ENCODE results near the gene HOMER3.
"Not testable (repeated sequence)": the region's sequence is repeated elsewhere in the genome, so short reads cannot be mapped to it uniquely, and the experiment has no call there.

The HOMER3 gene

GRCh38 chr19:18967358-18968146 is 26.5 kb upstream of the HOMER3 start:
- H3K9me3 Mint-ChIP-seq: no peaks in the 10 kb centered on the region
- H3K27ac Mint-ChIP-seq: no peak overlapping the region
- no peak overlapping the region for H3K4me3 Mint-ChIP-seq

GRCh38 chr19:18966307-18966706 is 25.3 kb upstream of the HOMER3 start:
- no peak overlapping the region for H3K4me3 Mint-ChIP-seq
- peaks cover 12% of the 10 kb centered on the region for H3K27me3 Mint-ChIP-seq (ENCODE audit: low read depth)
- no peak overlapping the region for H3K27ac Mint-ChIP-seq
- H3K4me1 Mint-ChIP-seq (ENCODE audit: low read depth): peaks cover 7% of the 10 kb centered on the region
- H3K9me3 Mint-ChIP-seq: no peaks in the 10 kb centered on the region
- no peaks in the 10 kb centered on the region for H3K36me3 Mint-ChIP-seq (ENCODE audit: low read depth)

More at GRCh38 chr19:18967358-18968146, 26.5 kb upstream of the HOMER3 start:
- H3K4me1 Mint-ChIP-seq (ENCODE audit: low read depth): no peaks in the 10 kb centered on the region
- H3K36me3 Mint-ChIP-seq (ENCODE audit: low read depth): no peaks in the 10 kb centered on the region
- no peaks in the 10 kb centered on the region for H3K27me3 Mint-ChIP-seq (ENCODE audit: low read depth)

- Mint-ChIP-seq H3K4me3 (no peak overlapping the region), H3K27me3 (ENCODE audit: low read depth) (peaks cover 14% of the 10 kb centered on the region), H3K4me1 (ENCODE audit: low read depth) (peaks cover 7% of the 10 kb centered on the region), H3K36me3 (ENCODE audit: low read depth) (no peaks in the 10 kb centered on the region), H3K9me3 (no peaks in the 10 kb centered on the region), H3K27ac (no peak overlapping the region)
Observed at GRCh38 chr19:18964121-18964520, 23.1 kb upstream of the HOMER3 start.

GRCh38 chr19:18961767-18962620 is 21.0 kb upstream of the HOMER3 start:
- Mint-ChIP-seq H3K27me3 (ENCODE audit: low read depth) (peaks cover 14% of the 10 kb centered on the region), H3K36me3 (ENCODE audit: low read depth) (no peaks in the 10 kb centered on the region), H3K4me3 (no peak overlapping the region), H3K4me1 (ENCODE audit: low read depth) (peaks cover 7% of the 10 kb centered on the region), H3K9me3 (no peaks in the 10 kb centered on the region), H3K27ac (no peak overlapping the region)

GRCh38 chr19:18960370-18960769 is 19.4 kb upstream of the HOMER3 start:
- no peaks in the 10 kb centered on the region for H3K9me3 Mint-ChIP-seq
- H3K4me3 Mint-ChIP-seq: no peak overlapping the region
- no peaks in the 10 kb centered on the region for H3K36me3 Mint-ChIP-seq (ENCODE audit: low read depth)
- H3K27ac Mint-ChIP-seq: no peak overlapping the region
- peaks cover 14% of the 10 kb centered on the region for H3K27me3 Mint-ChIP-seq (ENCODE audit: low read depth)
- peaks cover 7% of the 10 kb centered on the region for H3K4me1 Mint-ChIP-seq (ENCODE audit: low read depth)

GRCh38 chr19:18955042-18955441 is 14.0 kb upstream of the HOMER3 start:
- H3K27me3 Mint-ChIP-seq (ENCODE audit: low read depth): no peaks in the 10 kb centered on the region
- no peak overlapping the region for H3K27ac Mint-ChIP-seq

GRCh38 chr19:18954094-18954493 is 13.1 kb upstream of the HOMER3 start:
- Mint-ChIP-seq H3K4me1 (ENCODE audit: low read depth) (no peaks in the 10 kb centered on the region), H3K27ac (no peak overlapping the region), H3K9me3 (peaks cover 4% of the 10 kb centered on the region), H3K27me3 (ENCODE audit: low read depth) (no peaks in the 10 kb centered on the region), H3K4me3 (no peak overlapping the region), H3K36me3 (ENCODE audit: low read depth) (no peaks in the 10 kb centered on the region)

More at GRCh38 chr19:18955042-18955441, 14.0 kb upstream of the HOMER3 start:
- Mint-ChIP-seq H3K4me3 (no peak overlapping the region), H3K9me3 (peaks cover 4% of the 10 kb centered on the region), H3K4me1 (ENCODE audit: low read depth) (no peaks in the 10 kb centered on the region), H3K36me3 (ENCODE audit: low read depth) (no peaks in the 10 kb centered on the region)

GRCh38 chr19:18952364-18953003 is 11.5 kb upstream of the HOMER3 start:
- H3K27ac Mint-ChIP-seq; H3K27me3 Mint-ChIP-seq (ENCODE audit: low read depth); H3K9me3 Mint-ChIP-seq; H3K4me3 Mint-ChIP-seq; H3K4me1 Mint-ChIP-seq (ENCODE audit: low read depth); H3K36me3 Mint-ChIP-seq (ENCODE audit: low read depth): not testable (repeated sequence)

- H3K4me3 Mint-ChIP-seq: no peak overlapping the region
- no peaks in the 10 kb centered on the region for H3K4me1 Mint-ChIP-seq (ENCODE audit: low read depth)
- no peak overlapping the region for H3K27ac Mint-ChIP-seq
- H3K36me3 Mint-ChIP-seq (ENCODE audit: low read depth): no peaks in the 10 kb centered on the region
- H3K9me3 Mint-ChIP-seq: peaks cover 4% of the 10 kb centered on the region
- H3K27me3 Mint-ChIP-seq (ENCODE audit: low read depth): no peaks in the 10 kb centered on the region
Observed at GRCh38 chr19:18951721-18952281, 10.8 kb upstream of the HOMER3 start.

- Mint-ChIP-seq H3K4me1 (ENCODE audit: low read depth) (no peaks in the 10 kb centered on the region), H3K27ac (no peak overlapping the region), H3K9me3 (peaks cover 1% of the 10 kb centered on the region), H3K27me3 (ENCODE audit: low read depth) (peaks cover 3% of the 10 kb centered on the region), H3K36me3 (ENCODE audit: low read depth) (no peaks in the 10 kb centered on the region), H3K4me3 (no peak overlapping the region)
Observed at GRCh38 chr19:18949858-18950257, 8.8 kb upstream of the HOMER3 start.

GRCh38 chr19:18948976-18949356 is 7.9 kb upstream of the HOMER3 start:
- Mint-ChIP-seq H3K9me3 (no peaks in the 10 kb centered on the region), H3K27ac (no peak overlapping the region), H3K4me3 (no peak overlapping the region), H3K4me1 (ENCODE audit: low read depth) (no peaks in the 10 kb centered on the region), H3K36me3 (ENCODE audit: low read depth) (no peaks in the 10 kb centered on the region), H3K27me3 (ENCODE audit: low read depth) (peaks cover 3% of the 10 kb centered on the region)

- no peak overlapping the region for H3K27ac Mint-ChIP-seq
- H3K4me3 Mint-ChIP-seq: no peak overlapping the region
Observed at GRCh38 chr19:18948075-18948975, 7.3 kb upstream of the HOMER3 start.

GRCh38 chr19:18946918-18947317 is 5.9 kb upstream of the HOMER3 start:
- Mint-ChIP-seq H3K9me3 (no peaks in the 10 kb centered on the region), H3K4me3 (no peak overlapping the region), H3K27ac (no peak overlapping the region), H3K27me3 (ENCODE audit: low read depth) (peaks cover 18% of the 10 kb centered on the region), H3K4me1 (ENCODE audit: low read depth) (no peaks in the 10 kb centered on the region), H3K36me3 (ENCODE audit: low read depth) (no peaks in the 10 kb centered on the region)

More at GRCh38 chr19:18948075-18948975, 7.3 kb upstream of the HOMER3 start:
- H3K4me1 Mint-ChIP-seq (ENCODE audit: low read depth): no peaks in the 10 kb centered on the region
- H3K9me3 Mint-ChIP-seq: no peaks in the 10 kb centered on the region
- no peaks in the 10 kb centered on the region for H3K36me3 Mint-ChIP-seq (ENCODE audit: low read depth)
- peaks cover 4% of the 10 kb centered on the region for H3K27me3 Mint-ChIP-seq (ENCODE audit: low read depth)

Data from T-helper 1 cell treated with Interleukin-12 subunit alpha and Interleukin-12 subunit beta and Interleukin-4 antibody, amounts not matched to agents 30 μg/mL and 1 μg/mL, for 36 hours (primary cell).